HS-5 (cell line): ENCODE data around the gene SLC16A8.

Experiments
- DNase-seq: peaks from one replicate; pipeline ENCODE4 v3.0.0-alpha.2; 2012; ENCODE audit warnings: low read depth

The SLC16A8 gene

DNA sequence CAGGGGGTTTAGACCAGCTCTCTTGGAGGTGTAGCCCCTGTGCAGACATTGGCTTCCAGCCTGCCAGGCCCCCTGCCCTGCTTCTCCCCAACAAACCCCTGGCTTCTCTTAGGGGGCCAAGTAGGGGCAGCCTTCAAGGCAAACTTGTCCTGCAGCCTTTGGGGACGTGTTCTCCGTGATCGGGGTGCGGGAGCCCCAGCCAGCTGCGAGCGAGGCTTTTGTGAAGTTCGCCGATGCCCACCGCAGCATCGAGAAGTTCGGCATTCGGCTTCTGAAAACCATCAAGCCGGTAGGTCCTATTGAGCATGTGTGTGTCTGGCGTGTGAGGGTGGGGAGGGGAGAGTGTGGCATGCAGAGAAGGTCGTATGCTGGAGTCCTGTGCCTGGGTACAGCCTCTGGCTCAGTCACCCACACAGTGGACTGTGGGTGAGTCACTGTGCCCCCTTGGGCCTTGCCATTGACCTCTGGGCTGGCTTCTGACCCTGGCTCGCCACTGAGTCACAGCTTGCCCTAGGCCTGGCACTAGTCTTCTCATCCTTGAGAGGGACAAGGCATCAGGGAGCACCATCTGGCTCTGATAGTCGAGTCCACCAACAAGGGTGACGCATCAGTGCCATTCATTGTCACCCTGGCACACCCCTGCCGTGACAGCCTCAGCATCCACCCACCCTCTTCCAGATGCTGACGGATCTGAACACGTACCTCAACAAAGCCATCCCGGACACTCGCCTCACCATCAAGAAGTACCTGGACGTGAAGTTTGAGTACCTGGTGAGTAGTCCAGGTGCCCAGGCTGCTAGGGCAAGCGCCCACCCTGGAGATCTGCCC lies 11.4 kb downstream of the SLC16A8 start:
- DNase-seq: no peak

DNA sequence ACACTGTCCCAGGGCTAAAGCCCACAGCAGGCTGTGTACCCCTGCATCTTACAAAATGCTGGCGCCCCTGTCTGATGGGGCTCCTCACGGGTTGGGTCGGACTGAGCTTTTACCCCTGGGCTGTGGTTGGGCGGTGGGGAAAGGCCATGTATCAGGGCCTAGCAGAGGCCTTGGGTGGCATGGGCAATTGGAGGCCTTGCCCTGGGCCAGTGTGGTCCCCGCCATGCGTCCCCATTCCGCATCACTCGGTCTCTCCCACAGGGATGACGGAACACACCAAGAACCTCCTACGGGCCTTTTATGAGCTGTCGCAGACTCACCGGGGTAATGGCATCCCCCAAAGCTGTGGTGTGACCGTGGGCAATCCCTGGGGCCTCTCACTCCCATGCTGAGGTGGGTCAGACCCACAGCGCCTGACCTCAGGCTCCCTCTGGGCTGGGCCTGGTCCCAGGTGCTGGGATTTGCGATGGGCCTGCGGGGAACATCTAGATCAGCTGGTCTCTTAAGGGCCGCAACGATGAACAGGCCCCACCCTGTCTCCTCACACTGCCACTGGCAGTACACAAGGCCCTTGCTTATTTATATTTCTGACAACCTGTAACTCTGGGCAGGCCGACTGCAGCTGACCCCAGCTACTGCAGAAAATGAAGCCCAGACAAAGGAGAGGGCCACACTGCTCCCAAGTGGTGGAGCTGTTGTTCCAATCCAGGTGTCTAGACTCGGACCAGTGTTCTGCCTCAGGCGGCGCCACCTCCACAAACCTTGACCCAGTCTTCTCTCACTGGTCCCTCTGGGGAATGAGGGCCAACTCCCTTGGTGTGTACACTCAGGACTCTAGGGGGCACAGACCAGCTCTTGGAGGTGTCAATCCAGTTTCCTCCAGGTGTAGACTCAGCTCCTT lies 12.3 kb downstream of the SLC16A8 start:
- DNase-seq: no peak

DNA sequence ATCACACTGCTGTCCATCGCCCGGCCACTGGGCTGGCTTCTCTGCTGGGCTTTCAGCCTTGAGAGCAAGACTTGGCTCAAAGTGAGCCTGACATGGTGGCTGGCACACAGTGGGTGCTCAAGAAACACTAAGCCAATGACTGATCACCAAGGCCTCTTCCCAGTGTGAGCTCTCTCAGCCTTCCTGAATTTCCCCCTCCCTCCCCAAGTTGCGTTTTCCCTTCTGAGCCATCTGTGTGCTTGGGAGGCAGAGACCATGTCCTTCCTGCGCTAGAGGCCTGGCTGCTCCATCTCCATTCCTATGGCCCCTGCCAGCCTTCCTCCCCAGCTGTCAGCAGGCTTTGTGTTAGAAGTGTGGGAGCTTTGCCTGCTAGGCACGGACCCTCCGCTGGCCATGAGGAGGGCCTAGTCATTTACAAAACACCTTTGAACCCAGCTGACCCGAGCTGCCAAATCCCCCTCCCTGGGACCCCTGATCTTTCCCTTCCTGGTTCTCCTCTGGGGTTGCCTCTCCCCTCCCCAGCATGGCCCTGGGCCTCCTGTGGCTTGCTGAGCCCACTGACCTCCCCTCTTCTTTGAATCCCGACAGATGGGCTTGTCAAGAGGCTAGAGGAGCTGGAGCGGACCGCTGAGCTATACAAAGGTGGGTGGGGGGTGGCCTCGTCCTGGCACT lies 13.6 kb downstream of the SLC16A8 start:
- no peak for DNase-seq

DNA sequence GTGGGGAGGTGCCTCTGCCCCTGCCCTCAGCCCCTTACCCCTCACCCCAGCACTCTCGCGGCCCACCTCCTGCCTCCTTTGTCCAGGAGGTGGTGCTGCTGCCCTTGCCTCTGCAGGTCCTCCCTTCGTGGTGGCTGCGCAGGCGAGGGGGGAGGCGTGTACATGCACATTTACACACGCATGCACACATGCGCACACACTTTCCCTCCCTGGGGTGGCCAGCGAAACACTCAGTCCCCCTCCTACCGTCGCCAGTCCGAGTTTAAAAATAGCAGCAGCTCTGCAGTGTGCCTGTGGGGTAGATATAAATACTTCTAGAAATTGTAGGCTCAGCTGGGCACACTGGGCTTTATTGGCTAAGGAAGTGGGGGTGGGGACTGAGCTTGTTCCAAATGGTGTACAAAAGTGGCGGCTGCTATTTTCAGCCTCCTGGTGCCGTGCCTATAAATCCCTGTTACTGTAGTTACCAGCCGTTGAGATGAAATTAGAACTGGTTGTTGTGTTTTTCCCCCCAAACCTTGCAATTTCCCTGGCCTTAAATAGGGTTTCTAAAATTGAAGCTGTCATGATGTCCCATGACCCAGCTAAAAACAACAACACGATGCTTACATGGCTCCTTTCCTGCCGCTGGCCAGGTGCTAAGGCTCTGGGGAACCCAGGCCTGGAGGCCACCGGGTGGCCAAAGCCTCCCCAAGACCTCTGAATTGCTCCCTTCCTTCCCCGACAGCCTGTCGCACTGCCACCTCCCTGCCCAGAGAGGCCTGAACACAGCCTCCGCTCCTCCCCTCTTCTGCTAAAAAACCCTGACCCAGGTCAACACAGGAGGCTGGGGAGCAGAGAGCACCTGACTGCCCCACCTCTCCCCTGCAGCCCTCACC lies 14.4 kb downstream of the SLC16A8 start:
- no peak for DNase-seq

DNA sequence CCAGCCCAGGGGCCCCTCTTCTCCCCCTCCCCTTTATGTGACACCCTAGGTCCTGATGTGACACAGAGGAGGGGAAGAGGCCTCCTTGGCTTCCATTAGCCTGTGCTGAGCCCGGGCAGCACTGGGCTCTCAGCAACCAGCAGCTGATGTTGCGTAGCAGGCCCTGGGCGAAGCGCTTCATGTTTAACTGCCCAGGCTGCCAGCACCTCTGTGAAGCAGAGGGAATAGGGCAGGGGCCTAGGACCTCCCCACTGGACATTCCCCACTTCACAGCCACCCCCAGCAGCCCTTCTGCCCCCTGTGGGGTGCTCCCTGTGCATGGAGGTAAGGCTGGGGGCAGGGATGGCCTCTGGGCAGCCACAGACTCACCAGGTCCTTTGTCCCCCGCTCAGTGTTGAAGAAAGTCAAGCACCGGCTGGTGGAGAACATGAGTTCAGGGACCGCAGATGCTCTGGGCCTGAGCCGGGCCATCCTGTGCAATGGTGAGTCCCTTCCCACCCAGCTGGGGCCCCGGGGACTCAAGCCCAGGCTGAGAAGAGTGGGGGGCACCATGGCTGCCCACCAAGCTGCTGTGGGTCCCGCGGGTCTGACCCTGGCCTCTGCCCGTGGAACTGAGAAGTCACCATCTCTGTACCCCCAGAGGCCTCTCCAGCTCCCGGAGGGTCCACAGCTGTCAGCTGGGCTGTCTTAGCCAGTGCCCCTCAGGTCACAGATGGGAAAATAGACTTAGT lies 15.2 kb downstream of the SLC16A8 start:
- no peak for DNase-seq

DNA sequence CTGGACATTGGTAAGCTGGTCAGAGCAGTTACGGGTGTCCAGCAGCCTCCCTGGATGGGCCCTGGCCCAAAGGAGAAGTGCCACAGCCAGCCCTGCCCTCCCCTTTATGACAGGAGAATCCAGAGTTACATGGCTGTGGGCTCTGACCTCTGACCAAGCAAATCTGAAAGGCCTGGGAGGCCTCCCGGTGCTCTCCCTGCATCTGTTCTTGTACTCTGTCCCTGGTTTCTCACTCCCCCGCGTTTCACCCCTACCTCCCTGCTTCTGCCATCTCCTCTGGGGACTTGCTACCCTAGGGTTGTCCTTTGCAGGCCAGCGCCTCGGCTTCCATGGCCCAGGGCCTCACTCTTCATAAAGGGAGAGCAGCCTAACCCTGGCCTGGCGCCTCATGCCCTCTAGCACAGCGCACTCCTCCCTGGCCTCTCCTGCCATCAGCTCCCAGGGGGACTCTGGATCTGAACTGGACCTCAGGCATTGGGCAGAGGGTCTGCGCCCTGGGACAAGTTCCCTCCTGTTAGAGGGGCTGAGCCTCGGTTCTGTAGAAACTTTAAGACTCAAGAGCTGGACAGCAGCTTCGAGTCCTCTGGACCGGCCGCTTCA lies 16.1 kb downstream of the SLC16A8 start:
- no peak for DNase-seq

DNA sequence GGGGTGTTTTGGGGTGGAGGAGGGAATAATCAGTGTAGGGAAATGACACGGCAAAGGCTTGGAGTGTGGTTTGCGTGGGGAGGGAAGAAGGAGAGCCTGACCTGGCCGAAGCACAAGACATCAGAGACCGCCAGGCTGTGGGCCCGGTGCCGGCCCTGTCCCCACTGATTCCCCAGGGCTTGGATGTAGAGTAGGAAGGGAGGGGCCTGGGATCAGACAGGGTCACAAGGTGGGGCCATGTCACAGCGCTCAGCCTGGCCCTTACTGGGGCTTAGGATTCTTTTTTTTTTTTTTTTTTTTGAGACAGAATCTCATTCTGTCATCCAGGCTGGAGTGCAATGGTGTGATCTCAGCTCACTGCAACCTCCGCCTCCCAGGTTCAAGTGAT lies 17.0 kb downstream of the SLC16A8 start:
- no peak for DNase-seq

DNA sequence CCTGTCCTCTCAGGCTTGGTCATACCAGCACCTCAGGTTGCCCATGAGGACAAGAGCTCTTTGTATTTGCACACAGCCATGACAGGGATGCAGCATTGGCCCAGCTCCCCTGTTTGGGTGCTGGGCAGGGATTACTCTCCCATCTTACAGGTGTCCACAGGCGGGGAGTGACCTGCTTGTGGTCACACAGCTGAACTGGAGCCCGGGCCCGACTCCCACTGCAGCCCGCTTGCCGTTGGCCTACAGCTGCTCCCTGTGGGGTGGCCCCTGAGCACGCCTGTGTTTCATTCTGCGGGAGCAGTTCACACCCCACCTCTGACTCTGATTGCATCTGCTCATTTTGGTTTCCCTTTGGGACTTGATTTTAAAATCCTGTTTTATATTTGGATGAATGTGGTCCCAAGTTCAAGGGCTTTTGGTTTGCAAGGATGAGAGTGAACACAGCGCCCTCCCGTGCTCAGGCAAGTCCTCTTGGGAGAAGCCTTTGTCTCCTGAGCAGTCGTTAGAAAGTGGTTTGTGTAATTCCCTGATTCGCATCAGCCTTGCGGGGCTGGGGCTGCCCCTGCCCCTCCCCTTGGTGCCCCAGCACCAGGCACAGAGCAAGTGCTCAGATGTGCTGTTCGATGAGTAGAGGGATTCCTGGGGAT lies 17.5 kb downstream of the SLC16A8 start:
- DNase-seq: no peak

DNA sequence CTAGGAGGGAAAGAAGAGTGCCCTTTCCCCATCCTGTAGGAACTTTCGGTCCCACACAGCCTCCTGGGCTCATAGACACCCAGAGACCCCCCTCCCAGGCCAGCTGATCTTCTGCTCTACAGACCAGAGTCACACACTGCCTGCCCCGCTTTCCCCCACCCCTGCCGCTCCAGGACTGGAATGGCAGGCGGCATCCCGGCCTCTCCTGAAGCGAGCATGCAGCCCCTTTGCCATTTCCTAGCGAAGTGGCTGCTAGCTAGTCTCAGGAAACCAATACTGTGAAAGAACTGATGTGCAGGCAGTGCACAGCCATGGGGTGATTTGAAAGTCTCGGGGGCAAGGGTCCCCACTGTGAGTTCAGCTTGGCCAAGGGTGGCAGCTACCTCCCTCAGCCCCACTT lies 18.4 kb downstream of the SLC16A8 start:
- no peak for DNase-seq

DNA sequence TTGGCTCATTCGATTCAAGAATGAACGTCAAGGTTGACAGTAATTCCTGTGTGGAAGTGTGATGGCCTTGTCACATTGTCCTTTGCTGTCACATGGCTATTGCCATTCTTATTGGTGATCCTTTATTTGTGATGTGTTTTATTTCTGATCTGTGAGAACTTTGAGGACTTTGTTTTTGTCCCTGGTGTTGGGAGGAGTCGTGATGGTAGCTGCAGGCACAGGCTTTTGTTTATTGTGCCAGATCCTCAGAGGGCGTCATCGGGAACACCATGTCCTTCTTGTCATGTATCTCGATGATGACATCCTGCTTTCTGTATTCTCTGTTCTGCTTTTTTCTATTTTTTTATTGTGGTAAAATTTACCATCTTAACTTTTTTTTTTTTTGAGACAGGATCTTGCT lies 21.2 kb downstream of the SLC16A8 start:
- no peak for DNase-seq

DNA sequence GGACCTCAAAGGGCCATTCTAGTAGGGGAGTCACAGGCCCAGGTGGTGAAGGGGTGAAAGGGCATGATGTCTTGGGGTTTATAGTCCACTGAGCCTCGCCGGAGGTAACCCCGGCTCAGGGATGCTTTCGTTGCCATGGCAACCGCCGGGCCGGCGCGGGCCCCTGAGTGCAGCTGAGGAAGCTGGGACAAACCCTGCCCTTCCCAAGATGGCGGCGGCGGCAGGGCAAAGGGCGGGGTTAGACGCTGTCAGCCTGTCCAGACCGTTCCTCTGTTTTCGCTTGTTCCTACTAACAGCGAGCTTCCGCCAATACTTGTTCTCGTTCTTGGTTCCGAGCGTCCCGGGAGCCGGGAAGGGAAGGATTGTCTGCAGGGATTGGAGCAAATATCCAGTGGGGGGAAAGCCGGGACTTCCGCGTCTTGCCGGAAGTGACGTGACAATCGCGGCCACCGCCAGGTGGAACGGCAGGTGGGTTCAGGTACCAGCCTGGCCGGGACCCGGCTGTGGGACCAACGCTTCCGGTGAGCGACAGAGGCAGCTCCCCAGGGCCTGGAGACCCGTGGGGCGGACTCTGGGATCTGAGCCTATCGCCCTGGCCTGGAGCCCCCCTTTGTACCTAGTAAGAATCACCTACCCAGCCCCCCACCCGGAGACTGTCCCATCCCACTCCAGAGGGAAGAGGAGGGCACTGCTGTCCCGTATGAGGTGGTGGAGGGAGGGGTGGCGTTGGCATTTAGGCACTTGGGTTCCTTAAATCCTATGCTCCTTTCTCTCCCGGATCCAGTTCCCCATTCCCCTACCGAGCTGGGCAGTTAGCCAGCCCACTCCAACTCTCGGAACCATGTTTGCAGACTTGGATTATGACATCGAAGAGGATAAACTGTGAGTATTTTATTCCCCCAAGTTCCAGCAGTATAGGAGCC lies 26.8 kb downstream of the SLC16A8 start, which contains the start of gene PICK1:
PICK1 (plus strand) TSS at position 436 of the 923 bp plus-strand sequence; CDS start at position 842, 406 bp downstream.
- DNase-seq: peak; percentile 58

DNA sequence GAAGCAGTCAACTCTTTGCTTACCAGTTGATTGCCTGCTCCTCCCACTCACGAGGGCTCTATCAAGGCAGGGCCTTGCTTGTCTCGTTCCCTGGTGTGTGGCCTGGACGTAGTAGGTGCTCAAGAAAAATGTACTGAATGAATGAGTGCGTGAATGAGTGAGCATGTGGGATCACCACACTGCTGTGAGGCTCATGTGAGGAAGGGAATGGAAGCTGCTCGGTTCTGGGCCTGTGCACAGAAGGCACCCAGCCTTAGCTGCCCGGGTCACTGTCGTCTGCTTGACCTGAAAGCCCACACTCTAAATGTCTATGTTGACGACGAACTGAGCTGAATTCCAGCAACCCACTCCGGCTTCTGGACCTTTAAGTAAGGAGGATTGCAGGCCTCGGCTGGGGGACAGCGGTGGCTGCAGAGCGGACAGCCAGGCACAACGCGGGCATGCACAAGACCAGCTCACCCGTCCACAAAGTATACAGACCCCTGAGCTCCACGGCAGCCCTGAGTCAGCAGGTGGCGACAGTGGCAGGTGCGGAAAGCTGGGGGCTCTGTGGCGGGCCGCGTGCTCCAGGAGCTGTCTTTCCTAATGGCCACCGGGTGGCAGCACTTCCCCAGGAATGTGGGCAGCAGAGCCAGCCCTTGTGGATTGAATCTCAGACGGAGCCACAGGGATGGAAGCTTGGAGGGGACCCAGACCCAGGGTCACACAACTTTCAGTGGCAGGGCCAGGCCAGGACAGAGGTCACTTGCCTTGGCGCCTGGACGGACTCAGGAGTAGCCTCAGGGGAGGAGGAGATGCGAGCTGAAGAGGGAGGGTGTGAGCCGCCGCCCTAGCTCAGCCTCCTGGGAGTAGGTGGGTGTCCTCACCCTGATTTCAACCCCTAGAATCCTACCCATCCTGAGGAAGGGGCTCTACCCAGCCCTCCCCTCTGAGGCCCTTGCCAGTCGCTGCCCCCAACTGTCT lies 31.8 kb downstream of the SLC16A8 start:
- DNase-seq: peak; percentile 29

DNA sequence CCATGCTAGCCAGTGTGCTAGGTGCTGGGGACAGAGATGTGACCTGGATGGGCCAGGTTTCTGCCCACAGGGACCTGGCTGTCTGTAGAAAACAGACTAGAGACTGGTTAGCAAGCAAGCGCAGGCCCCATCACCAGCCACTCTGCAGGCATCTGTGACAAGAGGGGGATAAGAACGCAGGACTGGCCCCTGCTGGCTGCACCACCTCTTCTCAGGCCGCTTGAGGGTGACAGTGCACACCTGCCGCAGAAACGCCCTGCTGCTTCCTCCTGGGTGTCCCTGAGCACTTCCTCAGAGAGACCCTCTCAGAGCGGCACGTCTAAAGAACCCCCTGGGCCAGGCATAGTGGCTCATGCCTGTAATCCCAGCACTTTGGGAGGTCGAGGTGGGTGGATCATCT lies 32.7 kb downstream of the SLC16A8 start:
- DNase-seq: no peak

DNA sequence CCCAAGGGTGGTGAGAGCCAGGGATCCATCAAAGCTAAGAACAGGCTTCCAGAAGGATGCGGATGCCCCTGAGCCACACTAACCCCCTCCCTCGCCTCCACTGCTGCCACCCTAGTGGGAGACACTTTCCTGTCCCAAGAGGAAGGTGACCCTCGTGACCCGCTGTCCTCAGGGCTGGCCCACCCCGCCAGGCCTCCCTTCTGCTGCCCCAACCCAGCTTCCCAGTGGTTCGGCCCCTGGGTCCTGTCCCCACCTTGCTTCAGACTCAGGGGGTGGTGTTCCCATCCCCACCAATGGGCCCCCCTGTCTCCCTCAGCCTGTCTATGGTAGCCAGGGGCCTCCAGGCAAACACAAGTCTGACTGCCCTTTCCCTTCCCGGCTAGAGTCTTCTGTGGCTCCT lies 33.3 kb downstream of the SLC16A8 start:
- DNase-seq: no peak

DNA sequence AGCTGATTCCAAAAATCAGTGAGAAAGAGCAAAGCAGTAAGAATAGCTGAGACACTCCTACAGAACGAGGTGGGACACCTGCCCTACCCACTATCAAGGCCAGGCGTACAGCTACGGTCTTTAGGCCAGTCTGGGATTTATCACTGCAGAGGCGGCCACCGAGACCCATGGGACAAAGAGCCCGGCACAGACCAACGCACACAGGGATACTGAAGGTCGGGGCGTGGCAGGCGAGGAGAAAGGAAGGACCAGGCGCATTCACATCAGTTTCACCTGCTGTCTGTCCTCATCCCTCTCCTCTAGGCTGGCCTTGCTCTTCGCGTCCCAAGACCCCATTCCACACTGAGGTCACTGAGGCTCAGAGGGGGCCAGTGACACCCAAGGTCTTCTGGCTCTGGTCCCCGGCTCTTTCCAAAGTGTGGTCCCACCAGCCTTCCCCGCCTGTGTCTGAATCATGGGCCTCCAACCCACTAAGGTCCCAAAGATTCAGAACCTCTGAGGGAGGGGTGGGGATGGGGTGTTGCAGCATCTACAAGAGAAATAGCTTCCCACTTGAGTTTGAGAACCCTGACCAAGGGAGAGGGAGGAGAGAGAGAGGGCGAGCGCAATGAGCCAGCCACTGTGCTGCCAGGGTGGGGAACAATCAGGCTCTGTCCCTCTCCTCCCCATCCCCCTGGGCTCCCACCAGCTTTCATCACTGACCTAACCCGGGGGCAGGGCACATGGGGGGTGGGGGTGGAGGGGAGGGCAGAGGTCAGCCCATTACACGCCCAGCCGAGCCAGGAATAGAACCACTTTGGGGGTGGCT lies 34.0 kb downstream of the SLC16A8 start:
- no peak for DNase-seq

DNA sequence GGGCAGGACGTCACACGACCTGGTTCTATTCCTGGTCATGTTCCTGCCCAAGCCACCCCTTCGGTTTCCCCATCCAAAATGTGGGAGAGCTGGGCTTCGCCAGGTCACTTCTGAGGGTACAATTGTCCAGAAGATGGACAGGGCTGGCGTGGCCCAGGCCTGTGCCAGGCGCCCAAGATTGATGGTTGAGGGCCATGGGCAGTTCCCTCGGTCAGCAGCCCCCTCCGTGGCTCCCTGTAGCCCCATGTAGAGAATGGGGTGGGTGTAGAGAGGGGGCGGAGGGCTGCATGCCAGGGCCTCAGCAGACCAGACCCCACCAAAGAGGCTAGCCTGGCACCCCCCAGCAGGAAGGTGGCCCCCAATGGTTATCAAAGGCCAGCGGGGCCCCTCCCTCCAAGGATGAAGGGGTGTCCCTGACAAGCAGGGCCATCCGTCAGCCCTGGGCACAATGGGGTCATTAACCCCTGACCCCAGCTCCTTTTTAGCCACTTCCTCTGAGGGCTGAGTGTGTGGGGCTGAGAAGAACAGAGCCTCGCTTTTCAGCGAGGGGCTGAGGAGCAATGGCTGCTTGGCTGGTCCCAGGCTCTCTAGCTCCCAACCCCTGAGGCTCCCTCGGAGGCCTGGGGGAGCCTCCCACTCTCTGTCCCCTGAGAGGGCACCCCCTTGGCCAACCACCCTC lies 37.8 kb downstream of the SLC16A8 start:
- no peak for DNase-seq
